Measurements from ENCODE around the gene CFAP53. TPM values are rescaled to one million over a fixed set of nuclear protein-coding genes. Genes with fewer than 3 reads are reported as not detected.

Gene CFAP53
- total and polyA plus RNA-seq, 2 of the 4 experiments (the other 2 are of a cell fraction) = under 0.01 to 0.12 TPM

- Histone ChIP-seq H3K18ac (ENCODE audit: low read depth, low read length) (no peak overlapping the region), H2AK5ac (ENCODE audit: low read depth, low read length) (no peak overlapping the region), H3K9me3 (ENCODE audit: control insufficient read depth, insufficient read depth, low read length) (no peaks in the 10 kb centered on the region), H3K4me2 (ENCODE audit: low read depth, low read length) (no peak overlapping the region), H2BK15ac (ENCODE audit: low read depth, low read length) (no peak overlapping the region), H3K27me3 (ENCODE audit: control insufficient read depth, insufficient read depth, low read length) (no peaks in the 10 kb centered on the region; the same call in 1 of the 2 replicates), H2BK5ac (ENCODE audit: low read depth, low read length, poor library complexity, severe bottlenecking) (no peak overlapping the region), H4K91ac (ENCODE audit: insufficient read depth, low read depth, low read length) (no peak overlapping the region), H2AFZ (replicated peaks; ENCODE audit: low read length, poor library complexity) (no peak overlapping the region), H3K9me1 (ENCODE audit: insufficient read depth, low read length) (no peaks in the 10 kb centered on the region), H3K79me1 (ENCODE audit: low read depth in 1 of 2, low read length in 2 of 2) (no peaks in the 10 kb centered on the region), H2BK20ac (ENCODE audit: low read depth, low read length) (no peak overlapping the region), H4K8ac (ENCODE audit: low read depth in 2 of 2, low read length in 2 of 2) (no peak overlapping the region), H2BK120ac (ENCODE audit: low read depth, low read length) (no peak overlapping the region), H2AK9ac (replicated peaks; ENCODE audit: low read depth, low read length, poor library complexity) (no peak overlapping the region), H4K5ac (ENCODE audit: low read depth, low read length) (no peak overlapping the region), H3K23ac (ENCODE audit: low read depth, low read length) (no peak overlapping the region), H4K20me1 (ENCODE audit: insufficient read depth, low read length) (no peaks in the 10 kb centered on the region), H3K4me1 (ENCODE audit: control insufficient read depth, insufficient read depth, low read length) (no peaks in the 10 kb centered on the region), H3K4ac (ENCODE audit: low read depth, low read length) (no peak overlapping the region), H3K9ac (ENCODE audit: low read depth, low read length) (no peak overlapping the region), H3K4me3 (ENCODE audit: insufficient read depth, low read depth, low read length) (no peak overlapping the region), H3K56ac (ENCODE audit: extremely low read depth, insufficient read depth, low read length) (no peak overlapping the region), H3K27ac (ENCODE audit: insufficient read depth, low read length) (no peak overlapping the region), H3K36me3 (ENCODE audit: control insufficient read depth, insufficient read depth, low read length) (no peaks in the 10 kb centered on the region), H3K14ac (replicated peaks; ENCODE audit: low read depth, low read length) (no peak overlapping the region)
- intact Hi-C loops (cut with micrococcal nuclease) = no loop called here
- dilution Hi-C loops (cut with HindIII; ENCODE audit: low sequenced_read_pairs, unreplicated experiment) = no loop called here
- DNase-seq (no peak), ATAC-seq (ENCODE audit: low read depth) (no peak)
- TF ChIP-seq RCOR1 (IDR thresholded peaks at IDR 0.05; ENCODE audit: insufficient replicate concordance, low read length) (no peak), MAZ (IDR thresholded peaks at IDR 0.05; ENCODE audit: borderline replicate concordance, low read depth, low read length) (no peak), MXI1 (IDR thresholded peaks at IDR 0.05; ENCODE audit: borderline replicate concordance, low read depth, low read length) (no peak), CEBPB (IDR thresholded peaks at IDR 0.05; ENCODE audit: low read depth, low read length) (no peak), RAD21 (IDR thresholded peaks at IDR 0.05; ENCODE audit: low read length) (no peak)
- WGBS, 2 experiments (ENCODE audit: extremely low coverage in 2 of 2, insufficient read length in 1 of 2) = no CpG with 5 or more reads among the region's 2 CpGs
- POLR2A ChIA-PET (ENCODE audit: unreplicated experiment) = no interaction called here
- in situ Hi-C loops (cut with MboI; ENCODE audit: low sequenced_read_pairs) = loop anchor here (25.0 kb wide), 1 partner anchor 667 kb away; no protein-coding TSS in a partner anchor
- CTCF ChIA-PET = no interaction called here
- BruUV-seq (replicated peaks) = no TSS peak
Observed at GRCh38 chr18:50179465-50179864, 86.8 kb downstream of the CFAP53 start.
